Measurements from ENCODE around the gene VSIG1. TPM values are rescaled to one million over a fixed set of nuclear protein-coding genes. Genes with fewer than 3 reads are reported as not detected.

Gene VSIG1
- total RNA-seq, 3 donors from 2014 or later, result not detected

DNA sequence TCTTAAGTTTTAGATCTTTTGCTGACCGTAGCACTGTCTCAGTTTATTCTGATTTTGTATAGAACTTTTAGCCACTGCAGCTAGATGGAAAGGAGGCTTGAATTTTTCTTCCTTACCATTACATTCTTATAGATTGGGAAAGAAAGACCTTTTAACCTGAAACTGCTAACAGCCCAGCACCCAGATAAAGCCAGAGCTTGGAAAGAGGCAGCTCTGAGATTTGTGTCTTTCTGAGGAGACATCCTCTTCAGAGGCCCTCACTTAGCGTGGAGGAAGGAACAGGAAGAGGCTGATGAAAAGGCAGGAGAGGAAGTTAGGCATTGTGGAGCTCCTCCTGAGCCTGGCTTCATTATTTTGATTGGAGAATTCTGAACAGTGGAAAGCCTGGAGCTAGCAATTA, 81.8 kb downstream of the VSIG1 start:
- Histone ChIP-seq H3K27me3 (peaks cover 0 to 29% of the 10 kb centered on the region in 2 donors), H3K27ac (no peak overlapping the region), H3K9me3 (no peaks in the 10 kb centered on the region), H3K4me3 (no peak overlapping the region), H3K36me3 (no peaks in the 10 kb centered on the region), H3K4me1 (peaks cover 0 to 4% of the 10 kb centered on the region in 2 donors)
- TF ChIP-seq POLR2AphosphoS5 (IDR thresholded peaks at IDR 0.05) (no peak), POLR2A (IDR thresholded peaks at IDR 0.05) (no peak)
- TF ChIP-seq, protein P1, sequence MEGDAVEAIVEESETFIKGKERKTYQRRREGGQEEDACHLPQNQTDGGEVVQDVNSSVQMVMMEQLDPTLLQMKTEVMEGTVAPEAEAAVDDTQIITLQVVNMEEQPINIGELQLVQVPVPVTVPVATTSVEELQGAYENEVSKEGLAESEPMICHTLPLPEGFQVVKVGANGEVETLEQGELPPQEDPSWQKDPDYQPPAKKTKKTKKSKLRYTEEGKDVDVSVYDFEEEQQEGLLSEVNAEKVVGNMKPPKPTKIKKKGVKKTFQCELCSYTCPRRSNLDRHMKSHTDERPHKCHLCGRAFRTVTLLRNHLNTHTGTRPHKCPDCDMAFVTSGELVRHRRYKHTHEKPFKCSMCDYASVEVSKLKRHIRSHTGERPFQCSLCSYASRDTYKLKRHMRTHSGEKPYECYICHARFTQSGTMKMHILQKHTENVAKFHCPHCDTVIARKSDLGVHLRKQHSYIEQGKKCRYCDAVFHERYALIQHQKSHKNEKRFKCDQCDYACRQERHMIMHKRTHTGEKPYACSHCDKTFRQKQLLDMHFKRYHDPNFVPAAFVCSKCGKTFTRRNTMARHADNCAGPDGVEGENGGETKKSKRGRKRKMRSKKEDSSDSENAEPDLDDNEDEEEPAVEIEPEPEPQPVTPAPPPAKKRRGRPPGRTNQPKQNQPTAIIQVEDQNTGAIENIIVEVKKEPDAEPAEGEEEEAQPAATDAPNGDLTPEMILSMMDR (IDR thresholded peaks at IDR 0.05), result no peak
- DNase-seq (ENCODE audit: low spot score in 2 of 2), result no peak
- intact Hi-C loops (cut with DNase I; ENCODE audit: low total_unique reads), result no loop called here

GRCh38 chrX:108127152-108127551, 82.3 kb downstream of the VSIG1 start:
- no peak for DNase-seq (ENCODE audit: low spot score in 2 of 2)
- intact Hi-C loops (cut with DNase I; ENCODE audit: low total_unique reads), result no loop called here
- TF ChIP-seq POLR2A (IDR thresholded peaks at IDR 0.05) (no peak), POLR2AphosphoS5 (IDR thresholded peaks at IDR 0.05) (no peak)
- TF ChIP-seq, protein P1 (IDR thresholded peaks at IDR 0.05), result no peak
- Histone ChIP-seq H3K4me3 (no peak overlapping the region), H3K27me3 (peaks cover 0 to 34% of the 10 kb centered on the region in 2 donors), H3K9me3 (no peaks in the 10 kb centered on the region), H3K36me3 (no peaks in the 10 kb centered on the region), H3K27ac (no peak overlapping the region), H3K4me1 (peaks cover 0 to 4% of the 10 kb centered on the region in 2 donors)

Other genes with a start within 250 kb of the VSIG1 start
- gene MID2, start 219.2 kb upstream of the VSIG1 start, total RNA-seq, result 10 to 100 TPM; 28.2 to 32.3 (median 28.5) TPM
- not detected for gene TEX13B, start 62.7 kb upstream of the VSIG1 start, total RNA-seq
- gene PSMD10, start 46.5 kb downstream of the VSIG1 start, total RNA-seq, result 10 to 100 TPM; 36.1 to 39.0 (median 38.6) TPM
- gene ATG4A, start 46.7 kb downstream of the VSIG1 start, total RNA-seq, result 10 to 100 TPM in 2 of 3 donors, 1 to 10 TPM in 1; 9.8 to 12.5 (median 10.2) TPM

All from breast epithelium (tissue), 4 donors.